PFSK-1 (cell line): ENCODE results near the gene TSPAN4.

ENCODE experiments used
- POLR2AphosphoS5 ChIP-seq: IDR thresholded peaks from 2 replicates; pipeline ENCODE4 v1.6.1; 2012; ENCODE audit warnings: low read depth, mild to moderate bottlenecking, control low read depth, low read length, moderate library complexity
- SIN3A ChIP-seq: IDR thresholded peaks from 2 replicates; pipeline ENCODE4 v1.6.1; 2012; ENCODE audit warnings: mild to moderate bottlenecking, low read length, moderate library complexity, borderline replicate concordance; ENCODE audit not compliant: insufficient read depth

DNA sequence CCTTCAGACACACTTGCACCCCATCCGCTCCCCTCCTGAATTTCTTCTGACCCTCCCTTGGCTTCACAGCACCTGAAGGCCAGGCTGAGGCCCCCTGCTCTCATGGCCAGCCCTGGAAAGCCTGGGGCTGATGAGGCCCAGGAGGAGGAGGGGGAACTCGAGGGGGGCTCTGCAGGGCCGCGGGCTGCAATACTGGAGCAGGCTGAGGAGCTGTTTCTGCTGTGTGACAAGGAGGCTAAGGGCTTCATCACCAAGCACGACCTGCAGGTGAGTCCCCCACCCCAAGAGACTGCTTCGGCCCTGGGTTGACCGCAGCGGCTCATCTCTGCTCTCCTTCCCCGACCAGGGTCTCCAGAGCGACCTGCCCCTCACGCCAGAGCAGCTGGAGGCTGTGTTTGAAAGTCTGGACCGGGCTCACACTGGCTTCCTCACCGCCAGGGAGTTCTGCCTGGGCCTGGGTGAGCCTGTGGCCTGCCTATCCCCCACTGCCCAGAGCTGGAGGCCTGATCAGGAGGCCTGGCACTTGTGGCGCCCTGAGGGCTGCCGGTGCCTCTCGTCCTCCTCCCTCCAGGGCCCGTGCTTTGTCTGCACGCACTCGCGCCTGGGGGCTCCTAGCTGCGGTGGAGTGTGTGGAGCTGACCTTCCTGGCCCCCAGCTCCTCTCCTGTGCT lies 14.0 kb upstream of the TSPAN4 start:
- TF ChIP-seq SIN3A (no peak), POLR2AphosphoS5 (no peak)
